Sigmoid colon (tissue), 7 donors: Measurements from ENCODE around the gene GALR3. TPM values are rescaled to one million over a fixed set of nuclear protein-coding genes. Genes with fewer than 3 reads are reported as not detected.
A peak's percentile ranks its signal among the peaks of the same experiment; 100 is the strongest.

Experiments used
- DNase-seq: peaks from one replicate; pipeline ENCODE4 v3.0.0-alpha.2; 2019
- H3K27ac ChIP-seq, 4 donors: fragments of 200-600 bp; sonication (generic); one replicate each; pipeline ENCODE4 v1.5.1; 2016 to 2019; ENCODE audit warnings: mild to moderate bottlenecking in 1 of 4
- H3K27me3 ChIP-seq, 3 donors: fragments of 200-600 bp; sonication (generic); one replicate each; pipeline ENCODE4 v1.5.1; 2019; ENCODE audit warnings: mild to moderate bottlenecking in 1 of 3
- H3K36me3 ChIP-seq, 4 donors: fragments of 200-600 bp; sonication (generic); one replicate each; pipeline ENCODE4 v1.5.1; 2016 to 2019
- H3K4me1 ChIP-seq, 4 donors: fragments of 200-600 bp; sonication (generic); one replicate each; pipeline ENCODE4 v1.5.1; 2017 to 2019
- H3K4me3 ChIP-seq, 4 donors: fragments of 200-600 bp; sonication (generic); one replicate each; pipeline ENCODE4 v1.5.1; 2017 to 2019; ENCODE audit warnings: mild to moderate bottlenecking in 2 of 4, moderate library complexity in 1 of 4
- H3K9me3 ChIP-seq, 4 donors: fragments of 200-600 bp in 3 of 4; sonication (generic) in 3 of 4; one replicate each; pipeline versions ENCODE4 v1.5.1 to v1.6.1; 2013 to 2019
- CTCF ChIP-seq, 4 experiments: fragments of 450-650 bp in 3 of 4; fragments of 200-600 bp in 1 of 4; IDR thresholded peaks; one replicate each; pipeline ENCODE4 v1.5.1; 2016 to 2019; ENCODE audit warnings: antibody characterized with exemption in 4 of 4, mild to moderate bottlenecking in 3 of 4, moderate library complexity in 2 of 4
- EP300 ChIP-seq, 4 donors: sonication (generic); formaldehyde crosslinking; IDR thresholded peaks; one replicate each; pipeline ENCODE4 v1.6.1; 2017; ENCODE audit warnings: antibody characterized with exemption in 4 of 4
- POLR2A ChIP-seq, 2 donors: fragments of 450-650 bp; IDR thresholded peaks; one replicate each; pipeline ENCODE4 v1.6.1; 2016; ENCODE audit warnings: antibody characterized with exemption in 2 of 2, mild to moderate bottlenecking in 2 of 2, moderate library complexity in 2 of 2
- POLR2AphosphoS5 ChIP-seq, 4 donors: sonication (generic); formaldehyde crosslinking; IDR thresholded peaks; one replicate each; pipeline ENCODE4 v1.6.1; 2017; ENCODE audit warnings: antibody characterized with exemption in 4 of 4
- WGBS, 2 donors: extraction: QIAGEN DNeasy Blood & Tissue Kit; methylation state at CpG; one replicate each; pipeline ENCODE4 v1.1.7; 2013; 5-methylcytosine and 5-hydroxymethylcytosine counted together
- intact Hi-C: fragments of 100-400 bp; cut with DNase I; formaldehyde crosslinking; loops from one replicate; pipeline ENCODE4 v1.15.1; 2023
- polyA plus RNA-seq, 3 donors: library from polyadenylated mRNA; stranded (reverse); fragments of 200-250 nt; gene quantifications; one replicate each; pipeline ENCODE4 v1.2.3, GENCODE V29; 2013
- total RNA-seq, 4 donors: library from RNA; depleted of rRNA; stranded (reverse); fragments of >200 nt; gene quantifications; one replicate each; pipeline ENCODE4 v1.1.0, GENCODE V29; 2016
- donor health status: healthy with polysubstance abuse.
- donor health status: Bipolar disorder and iron deficiency.
- donor health status: healthy.

The GALR3 gene
- total and polyA plus RNA-seq, 7 donors, result not detected

- peaks cover 0 to 19% (median 14%) of the 10 kb centered on the region in 4 donors for H3K4me1 ChIP-seq
- no peak for DNase-seq
- H3K27me3 ChIP-seq, result no peaks in the 10 kb centered on the region
- no peak overlapping the region for H3K4me3 ChIP-seq
- H3K9me3 ChIP-seq, result no peaks in the 10 kb centered on the region
- TF ChIP-seq POLR2A (IDR thresholded peaks at IDR 0.05) (no peak), POLR2AphosphoS5 (IDR thresholded peaks at IDR 0.05) (no peak), EP300 (IDR thresholded peaks at IDR 0.05) (no peak), CTCF (IDR thresholded peaks at IDR 0.05) (no peak)
- H3K36me3 ChIP-seq, result peaks cover 0 to 20% (median 0%) of the 10 kb centered on the region in 4 donors
- intact Hi-C loops, result no loop called here
- no peak overlapping the region for H3K27ac ChIP-seq
- WGBS, 2 donors, result 94 to 96% methylated on average over 27 of the region's 27 CpGs
These were observed 10.1 kb upstream of the GALR3 start for GRCh38 chr22:37812869-37813678.

GRCh38 chr22:37815593-37815992 lies 7.6 kb upstream of the GALR3 start:
- Histone ChIP-seq H3K4me3 (no peak overlapping the region), H3K9me3 (no peaks in the 10 kb centered on the region), H3K27ac (no peak overlapping the region), H3K27me3 (peaks cover 0 to 17% (median 6%) of the 10 kb centered on the region in 3 donors), H3K36me3 (peaks cover 0 to 20% (median 0%) of the 10 kb centered on the region in 4 donors), H3K4me1 (peaks cover 0 to 19% (median 16%) of the 10 kb centered on the region in 4 donors)
- no peak for TF ChIP-seq EP300 (IDR thresholded peaks at IDR 0.05)
- TF ChIP-seq CTCF (IDR thresholded peaks at IDR 0.05), result no peak
- TF ChIP-seq POLR2AphosphoS5 (IDR thresholded peaks at IDR 0.05), result no peak
- TF ChIP-seq POLR2A (IDR thresholded peaks at IDR 0.05), result no peak
- no peak for DNase-seq
- intact Hi-C loops, result no loop called here
- WGBS, 2 donors, result 89 to 93% methylated on average over 12 of the region's 12 CpGs

GRCh38 chr22:37816543-37817180 lies 6.5 kb upstream of the GALR3 start:
- Histone ChIP-seq H3K27me3 (peaks cover 0 to 23% (median 6%) of the 10 kb centered on the region in 3 donors), H3K27ac (no peak overlapping the region), H3K36me3 (peaks cover 0 to 20% (median 0%) of the 10 kb centered on the region in 4 donors), H3K4me1 (peaks cover 0 to 19% (median 16%) of the 10 kb centered on the region in 4 donors), H3K4me3 (no peak overlapping the region), H3K9me3 (no peaks in the 10 kb centered on the region)
- 94 to 95% methylated on average over 23 of the region's 23 CpGs for WGBS, 2 donors
- TF ChIP-seq POLR2A (IDR thresholded peaks at IDR 0.05) (no peak), POLR2AphosphoS5 (IDR thresholded peaks at IDR 0.05) (no peak), CTCF (IDR thresholded peaks at IDR 0.05) (no peak), EP300 (IDR thresholded peaks at IDR 0.05) (no peak)
- DNase-seq, result no peak
- intact Hi-C loops, result loop anchor here (1.0 kb wide), 1 partner anchor 149 kb away; no protein-coding TSS in a partner anchor

GRCh38 chr22:37817705-37818408 lies 5.3 kb upstream of the GALR3 start:
- peaks cover 0 to 35% (median 17%) of the 10 kb centered on the region in 3 donors for H3K27me3 ChIP-seq
- H3K4me1 ChIP-seq, result peaks cover 0 to 19% (median 16%) of the 10 kb centered on the region in 4 donors
- H3K27ac ChIP-seq, result peak overlapping the region in 3 of 4 donors; percentile 41 to 65 (median 55)
- peaks cover 0 to 20% (median 0%) of the 10 kb centered on the region in 4 donors for H3K36me3 ChIP-seq
- peak overlapping the region in 3 of 4 donors; percentile 32 to 48 (median 47) for H3K4me3 ChIP-seq
- peak; percentile 90 for DNase-seq
- TF ChIP-seq EP300 (IDR thresholded peaks at IDR 0.05) (no peak), POLR2A (IDR thresholded peaks at IDR 0.05) (no peak), CTCF (IDR thresholded peaks at IDR 0.05) (peak; percentile 93 to 97 (median 96)), POLR2AphosphoS5 (IDR thresholded peaks at IDR 0.05) (peak in 2 of 4 donors; percentile 28 to 44)
- H3K9me3 ChIP-seq, result no peaks in the 10 kb centered on the region
- WGBS, 2 donors, result 4 to 6% methylated on average over 29 of the region's 29 CpGs
- intact Hi-C loops, result loop anchor here (1.0 kb wide), 2 partner anchors 45 to 147 kb away; no protein-coding TSS in a partner anchor
